SK-N-SH (cell line): ENCODE data around the gene DEAF1.
"Not testable (repeated sequence)": the region's sequence is repeated elsewhere in the genome, so short reads cannot be mapped to it uniquely, and the experiment has no call there.

Experiments
- CHD2 ChIP-seq: fragments of 150-350 bp; IDR thresholded peaks from 2 replicates; pipeline ENCODE4 v1.6.1; 2018; ENCODE audit warnings: low read length; ENCODE audit not compliant: partially characterized antibody
- CTCF ChIP-seq: fragments of 200-600 bp; sonication (generic); IDR thresholded peaks from 2 replicates; pipeline ENCODE4 v1.6.1; 2017; ENCODE audit warnings: antibody characterized with exemption, mild to moderate bottlenecking, moderate library complexity
- ELF1 ChIP-seq: IDR thresholded peaks from 2 replicates; pipeline ENCODE4 v1.4.0; 2012
- EP300 ChIP-seq, 2 experiments: IDR thresholded peaks; 2 replicates each; pipeline versions ENCODE4 v1.4.0 to v1.6.1; 2012; ENCODE audit warnings: borderline replicate concordance in 1 of 2, low read depth in 1 of 2, low read length in 1 of 2
- EZH2phosphoT487 ChIP-seq: fragments of 200-600 bp; sonication (generic); IDR thresholded peaks from 2 replicates; pipeline ENCODE4 v1.6.1; 2017; ENCODE audit warnings: low read depth, mixed run types, mild to moderate bottlenecking, antibody characterized with exemption, moderate library complexity, borderline replicate concordance
- FOXM1 ChIP-seq: IDR thresholded peaks from 2 replicates; pipeline ENCODE4 v1.4.0; 2012; ENCODE audit warnings: low read depth, mild to moderate bottlenecking
- MEF2A ChIP-seq: IDR thresholded peaks from 2 replicates; pipeline ENCODE4 v1.4.0; 2012; ENCODE audit warnings: low read depth, borderline replicate concordance
- NFIC ChIP-seq: IDR thresholded peaks from 2 replicates; pipeline ENCODE4 v1.4.0; 2012; ENCODE audit warnings: borderline replicate concordance
- POLR2AphosphoS5 ChIP-seq: IDR thresholded peaks from 2 replicates; pipeline ENCODE4 v1.6.1; 2012; ENCODE audit warnings: low read depth, low read length
- RAD21 ChIP-seq: IDR thresholded peaks from 2 replicates; pipeline ENCODE4 v1.6.1; 2012; ENCODE audit warnings: mild to moderate bottlenecking, low read length
- TF ChIP-seq, protein P1 (sequence below): IDR thresholded peaks from 2 replicates; pipeline ENCODE4; 2012
- TF ChIP-seq, protein P2 (sequence below): IDR thresholded peaks from 2 replicates; pipeline ENCODE4 v1.6.1; 2012; ENCODE audit warnings: mild to moderate bottlenecking, low read depth, low read length, moderate library complexity
- TF ChIP-seq, protein P3 (sequence below): IDR thresholded peaks from 2 replicates; pipeline ENCODE4 v1.4.0; 2012; ENCODE audit warnings: low read depth

DNA sequence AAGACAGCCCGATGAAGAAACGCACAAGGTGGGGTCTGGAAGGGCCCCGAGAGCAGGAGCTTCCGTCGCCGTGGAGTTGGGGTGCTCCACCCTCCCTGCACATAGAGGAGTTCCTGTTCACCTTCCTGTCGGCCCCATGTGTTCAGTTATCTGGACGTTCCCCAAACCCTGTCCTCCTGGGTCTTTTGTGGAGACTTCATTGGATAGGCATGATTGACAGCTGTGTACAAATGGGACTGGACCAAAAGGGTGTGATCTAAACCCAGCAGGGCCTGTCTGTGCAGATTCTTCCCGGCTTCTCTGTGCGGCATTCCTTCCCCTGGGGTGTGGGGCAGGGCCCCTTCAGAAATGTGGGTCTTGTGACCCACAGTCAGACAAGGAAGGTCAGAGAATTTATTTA lies 42.9 kb upstream of the DEAF1 start:
- not testable (repeated sequence) for TF ChIP-seq CHD2; EP300 (IDR thresholded peaks at IDR 0.05; ENCODE audit: borderline replicate concordance in 1 of 2, low read depth in 1 of 2, low read length in 1 of 2); EZH2phosphoT487; NFIC; CTCF; ELF1; FOXM1; POLR2AphosphoS5; RAD21; MEF2A
- TF ChIP-seq, protein P1, sequence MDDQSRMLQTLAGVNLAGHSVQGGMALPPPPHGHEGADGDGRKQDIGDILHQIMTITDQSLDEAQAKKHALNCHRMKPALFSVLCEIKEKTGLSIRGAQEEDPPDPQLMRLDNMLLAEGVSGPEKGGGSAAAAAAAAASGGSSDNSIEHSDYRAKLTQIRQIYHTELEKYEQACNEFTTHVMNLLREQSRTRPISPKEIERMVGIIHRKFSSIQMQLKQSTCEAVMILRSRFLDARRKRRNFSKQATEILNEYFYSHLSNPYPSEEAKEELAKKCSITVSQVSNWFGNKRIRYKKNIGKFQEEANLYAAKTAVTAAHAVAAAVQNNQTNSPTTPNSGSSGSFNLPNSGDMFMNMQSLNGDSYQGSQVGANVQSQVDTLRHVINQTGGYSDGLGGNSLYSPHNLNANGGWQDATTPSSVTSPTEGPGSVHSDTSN = not testable (repeated sequence)
- TF ChIP-seq, protein P2, sequence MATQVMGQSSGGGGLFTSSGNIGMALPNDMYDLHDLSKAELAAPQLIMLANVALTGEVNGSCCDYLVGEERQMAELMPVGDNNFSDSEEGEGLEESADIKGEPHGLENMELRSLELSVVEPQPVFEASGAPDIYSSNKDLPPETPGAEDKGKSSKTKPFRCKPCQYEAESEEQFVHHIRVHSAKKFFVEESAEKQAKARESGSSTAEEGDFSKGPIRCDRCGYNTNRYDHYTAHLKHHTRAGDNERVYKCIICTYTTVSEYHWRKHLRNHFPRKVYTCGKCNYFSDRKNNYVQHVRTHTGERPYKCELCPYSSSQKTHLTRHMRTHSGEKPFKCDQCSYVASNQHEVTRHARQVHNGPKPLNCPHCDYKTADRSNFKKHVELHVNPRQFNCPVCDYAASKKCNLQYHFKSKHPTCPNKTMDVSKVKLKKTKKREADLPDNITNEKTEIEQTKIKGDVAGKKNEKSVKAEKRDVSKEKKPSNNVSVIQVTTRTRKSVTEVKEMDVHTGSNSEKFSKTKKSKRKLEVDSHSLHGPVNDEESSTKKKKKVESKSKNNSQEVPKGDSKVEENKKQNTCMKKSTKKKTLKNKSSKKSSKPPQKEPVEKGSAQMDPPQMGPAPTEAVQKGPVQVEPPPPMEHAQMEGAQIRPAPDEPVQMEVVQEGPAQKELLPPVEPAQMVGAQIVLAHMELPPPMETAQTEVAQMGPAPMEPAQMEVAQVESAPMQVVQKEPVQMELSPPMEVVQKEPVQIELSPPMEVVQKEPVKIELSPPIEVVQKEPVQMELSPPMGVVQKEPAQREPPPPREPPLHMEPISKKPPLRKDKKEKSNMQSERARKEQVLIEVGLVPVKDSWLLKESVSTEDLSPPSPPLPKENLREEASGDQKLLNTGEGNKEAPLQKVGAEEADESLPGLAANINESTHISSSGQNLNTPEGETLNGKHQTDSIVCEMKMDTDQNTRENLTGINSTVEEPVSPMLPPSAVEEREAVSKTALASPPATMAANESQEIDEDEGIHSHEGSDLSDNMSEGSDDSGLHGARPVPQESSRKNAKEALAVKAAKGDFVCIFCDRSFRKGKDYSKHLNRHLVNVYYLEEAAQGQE = not testable (repeated sequence)
- TF ChIP-seq, protein P3, sequence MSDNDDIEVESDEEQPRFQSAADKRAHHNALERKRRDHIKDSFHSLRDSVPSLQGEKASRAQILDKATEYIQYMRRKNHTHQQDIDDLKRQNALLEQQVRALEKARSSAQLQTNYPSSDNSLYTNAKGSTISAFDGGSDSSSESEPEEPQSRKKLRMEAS = not testable (repeated sequence)
